ENCODE results near the gene SAMD13.

SAMD13 gene

GRCh38 chr1:84398175-84399155, 97.0 kb downstream of the SAMD13 start, which contains the start of gene DNASE2B:
DNASE2B (plus strand) TSS chr1:84398484; CDS start chr1:84398565, 81 bp downstream.
- TF ChIP-seq CTCF (IDR thresholded peaks at IDR 0.05; ENCODE audit: low read depth, low read length, poor library complexity, severe bottlenecking) (no peak), EZH2phosphoT487 (IDR thresholded peaks at IDR 0.05; ENCODE audit: borderline replicate concordance, low read length) (no peak)

More at GRCh38 chr1:84398175-84399155, 97.0 kb downstream of the SAMD13 start, which contains the start of gene DNASE2B:
- H3K27me3 ChIP-seq (ENCODE audit: control insufficient read depth, low read length): no peaks in the 10 kb centered on the region
- H3K36me3 ChIP-seq (ENCODE audit: control insufficient read depth, low read length): no peaks in the 10 kb centered on the region
- no peak within 1 kb of the TSS for H3K27ac ChIP-seq (ENCODE audit: low read depth, low read length)
- no peaks in the 10 kb centered on the region for H3K79me2 ChIP-seq (ENCODE audit: control insufficient read depth, low read length)
- H3K4me3 ChIP-seq (ENCODE audit: low read length): no peak within 1 kb of the TSS
- no peaks in the 10 kb centered on the region for H3F3A ChIP-seq (ENCODE audit: control insufficient read depth, insufficient read depth)
- H4K20me1 ChIP-seq (ENCODE audit: control insufficient read depth, insufficient read depth, low read depth, low read length): no peaks in the 10 kb centered on the region
- H3K4me1 ChIP-seq (ENCODE audit: control insufficient read depth, low read length): no peaks in the 10 kb centered on the region
- no peaks in the 10 kb centered on the region for H3K9me2 ChIP-seq (replicated peaks; ENCODE audit: control insufficient read depth, low read length)
- no peak within 1 kb of the TSS for H3K4me2 ChIP-seq (ENCODE audit: low read length)
- H3K9me3 ChIP-seq (ENCODE audit: control insufficient read depth, insufficient read depth, low read length): no peaks in the 10 kb centered on the region
